Measurements from ENCODE around the gene DRD5. TPM values are rescaled to one million over a fixed set of nuclear protein-coding genes. Genes with fewer than 3 reads are reported as not detected.
"Not testable (repeated sequence)": the region's sequence is repeated elsewhere in the genome, so short reads cannot be mapped to it uniquely, and the experiment has no call there.

The DRD5 gene
- polyA plus RNA-seq, 1 of the 3 experiments (the other 2 are of a cell fraction): not detected

DNA sequence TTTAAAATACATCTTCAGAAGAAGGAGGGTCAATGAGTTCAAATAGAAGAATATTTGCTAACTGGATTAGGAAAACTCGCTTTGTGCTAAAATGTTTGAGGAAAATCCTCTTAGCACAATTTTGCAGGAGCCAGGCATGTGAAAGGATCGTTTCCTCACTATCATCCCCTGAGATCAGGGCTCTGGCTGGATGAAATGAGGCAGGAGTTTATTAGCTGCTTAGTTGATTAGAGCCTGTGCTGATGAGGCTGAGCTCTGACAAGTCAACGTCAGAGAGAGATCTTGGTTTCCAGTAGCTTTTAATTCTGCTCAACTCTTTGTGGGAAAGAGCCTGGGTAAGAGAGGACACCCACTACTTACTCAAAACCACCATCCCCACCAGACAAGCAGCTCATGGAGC is 8.0 kb upstream of the DRD5 start:
- no peaks in the 10 kb centered on the region for H3K9me3 ChIP-seq
- ChIA-PET CTCF (interaction anchor here (1.1 to 2.0 kb wide), 3 partner anchors 10 to 242 kb away, joined by 3 to 9 read pairs (median 4); no protein-coding TSS in a partner anchor), POLR2A (no interaction called here)
- H2AFZ ChIP-seq (ENCODE audit: low read depth): no peak overlapping the region
- WGBS (ENCODE audit: low lambda C conversion rate): 0% methylated on average over 3 of the region's 3 CpGs
- no peak overlapping the region for H3K4me2 ChIP-seq
- no peaks in the 10 kb centered on the region for H3K36me3 ChIP-seq (replicated peaks in 1 of 2; ENCODE audit: control insufficient read depth in 1 of 2, insufficient read depth in 2 of 2, low read length in 1 of 2)
- H3K27me3 ChIP-seq (ENCODE audit: insufficient read depth): no peaks in the 10 kb centered on the region
- H3K27ac ChIP-seq (ENCODE audit: low read depth in 2 of 2, low read length in 1 of 2): no peak overlapping the region; a peak in 1 of 4 replicates
- H3K9ac ChIP-seq: no peak overlapping the region
- no peaks in the 10 kb centered on the region for H3K9me2 ChIP-seq
- peaks cover 0 to 9% of the 10 kb centered on the region in 2 experiments; a peak in 1 of 4 replicates for H3K4me1 ChIP-seq (ENCODE audit: control insufficient read depth in 1 of 2, insufficient read depth in 2 of 2, low read depth in 1 of 2, low read length in 1 of 2)
- TF ChIP-seq TCF12 (IDR thresholded peaks at IDR 0.05) (no peak), ELF1 (IDR thresholded peaks at IDR 0.05) (no peak), GATA2 (CRISPR knock-in tag; IDR thresholded peaks at IDR 0.05) (peak; percentile 76), EZH2phosphoT487 (IDR thresholded peaks at IDR 0.05; ENCODE audit: borderline replicate concordance, low read depth) (no peak), RFX5 (IDR thresholded peaks at IDR 0.05; ENCODE audit: low read length) (no peak), SIN3A (IDR thresholded peaks at IDR 0.05; ENCODE audit: borderline replicate concordance, low read depth, low read length) (no peak), JUND (IDR thresholded peaks at IDR 0.05) (no peak)
- TF ChIP-seq, protein P1, sequence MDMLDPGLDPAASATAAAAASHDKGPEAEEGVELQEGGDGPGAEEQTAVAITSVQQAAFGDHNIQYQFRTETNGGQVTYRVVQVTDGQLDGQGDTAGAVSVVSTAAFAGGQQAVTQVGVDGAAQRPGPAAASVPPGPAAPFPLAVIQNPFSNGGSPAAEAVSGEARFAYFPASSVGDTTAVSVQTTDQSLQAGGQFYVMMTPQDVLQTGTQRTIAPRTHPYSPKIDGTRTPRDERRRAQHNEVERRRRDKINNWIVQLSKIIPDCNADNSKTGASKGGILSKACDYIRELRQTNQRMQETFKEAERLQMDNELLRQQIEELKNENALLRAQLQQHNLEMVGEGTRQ (IDR thresholded peaks at IDR 0.05; ENCODE audit: borderline replicate concordance, low read depth, low read length): no peak
- H3K79me2 ChIP-seq (ENCODE audit: insufficient read depth): no peaks in the 10 kb centered on the region
- no peaks in the 10 kb centered on the region for H4K20me1 ChIP-seq (ENCODE audit: insufficient read depth)
- no peak for DNase-seq
- no peak overlapping the region for H3K4me3 ChIP-seq (ENCODE audit: low read depth in 2 of 2, low read length in 1 of 2)
- no peaks in the 10 kb centered on the region for H3F3A ChIP-seq (replicated peaks; ENCODE audit: insufficient read depth)

DNA sequence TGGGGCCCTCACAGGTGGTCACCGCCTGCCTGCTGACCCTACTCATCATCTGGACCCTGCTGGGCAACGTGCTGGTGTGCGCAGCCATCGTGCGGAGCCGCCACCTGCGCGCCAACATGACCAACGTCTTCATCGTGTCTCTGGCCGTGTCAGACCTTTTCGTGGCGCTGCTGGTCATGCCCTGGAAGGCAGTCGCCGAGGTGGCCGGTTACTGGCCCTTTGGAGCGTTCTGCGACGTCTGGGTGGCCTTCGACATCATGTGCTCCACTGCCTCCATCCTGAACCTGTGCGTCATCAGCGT is 652 bp downstream of the DRD5 start:
- Histone ChIP-seq H3K9ac (no peak overlapping the region), H3K27ac (ENCODE audit: low read depth in 2 of 2, low read length in 1 of 2) (no peak overlapping the region), H3K9me2 (no peaks in the 10 kb centered on the region), H3K4me2 (no peak overlapping the region), H2AFZ (ENCODE audit: low read depth) (no peak overlapping the region), H3K4me1 (ENCODE audit: control insufficient read depth in 1 of 2, insufficient read depth in 2 of 2, low read depth in 1 of 2, low read length in 1 of 2) (no peaks in the 10 kb centered on the region; a peak in 1 of 4 replicates), H3K9me3 (no peaks in the 10 kb centered on the region), H3F3A (replicated peaks; ENCODE audit: insufficient read depth) (no peaks in the 10 kb centered on the region), H3K79me2 (ENCODE audit: insufficient read depth) (no peaks in the 10 kb centered on the region), H3K36me3 (replicated peaks in 1 of 2; ENCODE audit: control insufficient read depth in 1 of 2, insufficient read depth in 2 of 2, low read length in 1 of 2) (no peaks in the 10 kb centered on the region), H3K27me3 (ENCODE audit: insufficient read depth) (no peaks in the 10 kb centered on the region), H4K20me1 (ENCODE audit: insufficient read depth) (no peaks in the 10 kb centered on the region), H3K4me3 (ENCODE audit: low read depth in 2 of 2, low read length in 1 of 2) (no peak overlapping the region)
- WGBS (ENCODE audit: low lambda C conversion rate): 70% methylated on average over 2 of the region's 22 CpGs
- POLR2A ChIA-PET: no interaction called here
- TF ChIP-seq FOXM1 (IDR thresholded peaks at IDR 0.05; ENCODE audit: low read depth) (no peak), GATA2 (CRISPR knock-in tag; IDR thresholded peaks at IDR 0.05) (no peak), RCOR1 (IDR thresholded peaks at IDR 0.05; ENCODE audit: low read length) (no peak), FOXJ3 (CRISPR knock-in tag; IDR thresholded peaks at IDR 0.05) (no peak), JUND (IDR thresholded peaks at IDR 0.05) (no peak), POLR2AphosphoS5 (IDR thresholded peaks at IDR 0.05; ENCODE audit: low read depth, low read length) (no peak), RFX5 (IDR thresholded peaks at IDR 0.05; ENCODE audit: low read length) (no peak)
- DNase-seq: no peak
- CTCF ChIA-PET: no interaction called here

DNA sequence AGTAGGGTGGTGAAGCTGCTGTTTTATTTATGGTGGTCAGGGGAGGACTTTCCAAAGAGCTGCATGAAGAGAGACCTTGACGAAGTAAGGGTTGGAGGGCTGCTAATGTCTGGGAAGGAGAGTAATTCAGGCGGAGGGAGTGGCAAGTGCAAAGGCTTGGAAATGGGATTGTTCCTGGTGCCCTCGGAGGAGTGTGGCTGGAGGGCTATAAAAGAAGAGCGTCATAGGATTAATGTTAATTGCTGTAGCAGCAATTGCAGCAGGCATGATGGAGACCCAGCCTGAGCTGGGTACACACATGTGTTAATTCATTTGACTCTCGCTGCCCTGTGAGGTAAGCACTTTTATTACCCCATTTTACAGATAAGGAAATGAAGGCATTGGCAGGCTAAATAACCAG is 4.5 kb downstream of the DRD5 start:
- H3K36me3 ChIP-seq (replicated peaks in 1 of 2; ENCODE audit: control insufficient read depth in 1 of 2, insufficient read depth in 2 of 2, low read length in 1 of 2); H3K4me2 ChIP-seq; H3K9me3 ChIP-seq; H3K9me2 ChIP-seq; H3K9ac ChIP-seq; CTCF ChIA-PET; H2AFZ ChIP-seq (ENCODE audit: low read depth); H3K79me2 ChIP-seq (ENCODE audit: insufficient read depth); DNase-seq; H3K4me3 ChIP-seq (ENCODE audit: low read depth in 2 of 2, low read length in 1 of 2); POLR2A ChIA-PET; H3K4me1 ChIP-seq (ENCODE audit: control insufficient read depth in 1 of 2, insufficient read depth in 2 of 2, low read depth in 1 of 2, low read length in 1 of 2); H3K27me3 ChIP-seq (ENCODE audit: insufficient read depth); H3F3A ChIP-seq (replicated peaks; ENCODE audit: insufficient read depth); H4K20me1 ChIP-seq (ENCODE audit: insufficient read depth); H3K27ac ChIP-seq (ENCODE audit: low read depth in 2 of 2, low read length in 1 of 2): not testable (repeated sequence)
- WGBS (ENCODE audit: low lambda C conversion rate): 25% methylated on average over 5 of the region's 5 CpGs
